ENCODE data around the gene VPS26A. TPM values are rescaled to one million over a fixed set of nuclear protein-coding genes. Genes with fewer than 3 reads are reported as not detected.

Gene VPS26A
- total RNA-seq, 2 donors from 2014 or later = 19.3 to 20.1 TPM

DNA sequence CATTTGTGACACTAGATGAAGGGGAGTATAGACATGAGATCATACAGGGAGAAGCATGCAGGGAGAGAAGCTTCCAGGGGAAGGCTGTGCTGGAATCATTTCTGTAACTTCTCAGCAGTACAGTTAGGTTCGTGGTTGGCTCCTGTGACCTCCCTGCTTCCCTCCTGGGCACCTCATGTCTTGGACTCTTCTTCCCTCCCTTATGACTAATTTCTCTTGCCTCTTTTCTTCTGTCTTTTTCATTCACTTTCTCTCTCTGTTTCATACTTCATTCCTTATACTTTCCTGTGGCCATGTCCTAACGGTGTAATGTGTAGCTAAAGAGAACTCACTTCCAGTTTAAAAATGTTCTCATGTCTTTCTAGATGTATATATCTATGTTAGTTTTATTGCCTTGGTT lies 77.1 kb downstream of the VPS26A start:
- Histone ChIP-seq H3K27ac (no peak overlapping the region), H3K4me3 (no peak overlapping the region), H3K36me3 (peaks cover 71% of the 10 kb centered on the region), H3K27me3 (no peaks in the 10 kb centered on the region), H3K4me1 (no peaks in the 10 kb centered on the region), H3K9me3 (no peaks in the 10 kb centered on the region)
- TF ChIP-seq, protein P1, sequence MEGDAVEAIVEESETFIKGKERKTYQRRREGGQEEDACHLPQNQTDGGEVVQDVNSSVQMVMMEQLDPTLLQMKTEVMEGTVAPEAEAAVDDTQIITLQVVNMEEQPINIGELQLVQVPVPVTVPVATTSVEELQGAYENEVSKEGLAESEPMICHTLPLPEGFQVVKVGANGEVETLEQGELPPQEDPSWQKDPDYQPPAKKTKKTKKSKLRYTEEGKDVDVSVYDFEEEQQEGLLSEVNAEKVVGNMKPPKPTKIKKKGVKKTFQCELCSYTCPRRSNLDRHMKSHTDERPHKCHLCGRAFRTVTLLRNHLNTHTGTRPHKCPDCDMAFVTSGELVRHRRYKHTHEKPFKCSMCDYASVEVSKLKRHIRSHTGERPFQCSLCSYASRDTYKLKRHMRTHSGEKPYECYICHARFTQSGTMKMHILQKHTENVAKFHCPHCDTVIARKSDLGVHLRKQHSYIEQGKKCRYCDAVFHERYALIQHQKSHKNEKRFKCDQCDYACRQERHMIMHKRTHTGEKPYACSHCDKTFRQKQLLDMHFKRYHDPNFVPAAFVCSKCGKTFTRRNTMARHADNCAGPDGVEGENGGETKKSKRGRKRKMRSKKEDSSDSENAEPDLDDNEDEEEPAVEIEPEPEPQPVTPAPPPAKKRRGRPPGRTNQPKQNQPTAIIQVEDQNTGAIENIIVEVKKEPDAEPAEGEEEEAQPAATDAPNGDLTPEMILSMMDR (IDR thresholded peaks at IDR 0.05) = no peak
- DNase-seq (ENCODE audit: low spot score) = no peak

DNA sequence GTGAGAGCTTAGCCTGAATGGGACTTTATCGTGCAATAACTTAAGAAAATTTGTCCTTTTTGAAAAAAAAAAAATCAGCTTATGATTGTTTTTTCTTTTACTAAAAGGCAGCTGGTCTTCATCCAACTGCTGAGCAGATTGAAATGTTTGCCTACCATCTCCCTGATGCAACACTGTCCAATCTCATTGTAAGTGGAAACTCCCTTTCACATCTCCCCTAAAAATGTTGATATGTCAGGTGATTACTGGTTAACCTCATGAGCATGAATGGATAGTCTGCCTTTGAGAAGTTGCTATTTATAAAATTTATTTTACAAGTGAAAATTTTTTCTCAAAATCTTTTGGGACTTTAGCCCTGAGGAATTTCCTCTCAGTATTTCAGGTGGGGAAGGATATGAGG lies 78.4 kb downstream of the VPS26A start:
- no peaks in the 10 kb centered on the region for H3K27me3 ChIP-seq
- no peak for DNase-seq (ENCODE audit: low spot score)
- H3K4me3 ChIP-seq = no peak overlapping the region
- no peak overlapping the region for H3K27ac ChIP-seq
- H3K4me1 ChIP-seq = no peaks in the 10 kb centered on the region
- peaks cover 76% of the 10 kb centered on the region for H3K36me3 ChIP-seq
- H3K9me3 ChIP-seq = no peaks in the 10 kb centered on the region
- TF ChIP-seq, protein P1 (IDR thresholded peaks at IDR 0.05) = no peak

DNA sequence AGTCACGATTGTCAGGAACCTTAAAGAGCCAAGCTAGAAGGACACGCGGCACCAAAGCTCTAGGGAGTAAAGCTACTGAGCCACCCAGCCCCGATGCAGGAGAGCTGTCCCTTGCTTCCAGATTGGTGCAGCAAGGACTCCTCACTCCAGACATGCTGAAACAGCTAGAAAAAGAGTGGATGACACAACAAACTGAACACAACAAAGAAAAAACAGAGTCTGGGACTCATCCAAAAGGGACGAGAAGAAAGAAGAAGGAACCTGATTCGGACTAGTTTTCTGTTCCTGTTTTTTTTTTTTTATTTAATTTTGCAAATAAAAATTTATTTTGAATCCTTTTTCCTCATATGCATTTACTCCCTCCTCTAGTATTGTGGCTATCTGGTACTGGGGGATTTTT lies 84.8 kb downstream of the VPS26A start:
- Histone ChIP-seq H3K4me1 (no peaks in the 10 kb centered on the region), H3K27me3 (no peaks in the 10 kb centered on the region), H3K36me3 (peaks cover 44% of the 10 kb centered on the region), H3K27ac (no peak overlapping the region), H3K9me3 (no peaks in the 10 kb centered on the region), H3K4me3 (no peak overlapping the region)
- DNase-seq (ENCODE audit: low spot score) = no peak
- TF ChIP-seq, protein P1 (IDR thresholded peaks at IDR 0.05) = no peak

DNA sequence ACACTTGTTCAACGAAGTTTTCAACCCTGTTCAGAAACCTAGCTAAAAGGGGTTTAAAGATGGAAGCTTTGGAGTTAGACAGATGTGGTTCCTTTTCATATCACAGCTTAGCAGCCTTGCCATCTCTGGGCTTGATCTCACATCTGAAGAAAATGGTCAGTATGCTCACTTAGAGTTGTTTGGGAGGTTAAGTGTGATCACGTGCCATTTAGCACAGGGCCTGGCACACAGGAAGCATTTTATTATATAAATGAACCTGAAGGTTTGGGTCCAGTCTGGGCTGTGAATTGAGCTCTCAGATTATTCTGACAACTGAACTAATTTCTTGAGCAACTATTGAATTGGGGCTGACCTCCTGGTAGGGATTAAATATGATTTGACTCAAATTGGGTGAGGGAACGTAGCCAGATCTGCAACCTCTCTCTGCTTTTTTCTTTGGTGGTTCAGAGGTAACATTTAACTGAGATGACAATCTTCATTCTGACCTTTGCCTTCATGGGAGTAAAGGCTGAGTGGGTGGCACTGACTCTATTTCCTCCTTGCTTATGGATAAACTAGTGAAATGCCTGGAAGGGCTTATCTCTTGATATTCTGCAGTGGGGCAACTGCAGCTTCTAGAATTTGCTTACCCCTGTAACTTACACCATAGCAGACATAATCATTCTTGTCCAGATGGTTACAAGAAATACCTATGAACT lies 86.0 kb downstream of the VPS26A start:
- TF ChIP-seq, protein P1 (IDR thresholded peaks at IDR 0.05) = no peak
- Histone ChIP-seq H3K36me3 (peaks cover 32% of the 10 kb centered on the region), H3K4me3 (no peak overlapping the region), H3K9me3 (no peaks in the 10 kb centered on the region), H3K4me1 (no peaks in the 10 kb centered on the region), H3K27me3 (no peaks in the 10 kb centered on the region), H3K27ac (no peak overlapping the region)
- DNase-seq (ENCODE audit: low spot score) = no peak

DNA sequence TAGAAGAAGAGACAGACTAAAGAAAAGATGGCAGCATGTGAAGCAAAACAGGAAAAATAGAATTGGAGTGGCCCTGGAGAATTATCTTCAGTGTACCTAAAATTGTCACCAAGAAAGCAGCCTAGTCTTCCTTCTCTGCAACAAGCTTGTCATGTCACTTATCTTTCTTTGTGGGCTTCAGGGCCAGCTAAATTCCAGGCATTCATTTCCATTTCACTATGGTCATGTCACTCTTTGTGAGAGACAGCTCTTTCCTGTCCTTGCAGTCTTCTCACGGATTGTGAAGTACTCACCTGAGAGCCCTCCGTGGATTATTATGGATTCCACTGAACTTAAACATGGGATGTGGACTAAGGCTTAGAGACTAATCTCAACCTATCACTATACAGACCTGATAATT lies 87.1 kb downstream of the VPS26A start:
- no peak for DNase-seq (ENCODE audit: low spot score)
- Histone ChIP-seq H3K27ac (no peak overlapping the region), H3K27me3 (no peaks in the 10 kb centered on the region), H3K36me3 (peaks cover 25% of the 10 kb centered on the region), H3K4me1 (no peaks in the 10 kb centered on the region), H3K9me3 (no peaks in the 10 kb centered on the region), H3K4me3 (no peak overlapping the region)
- TF ChIP-seq, protein P1 (IDR thresholded peaks at IDR 0.05) = no peak

DNA sequence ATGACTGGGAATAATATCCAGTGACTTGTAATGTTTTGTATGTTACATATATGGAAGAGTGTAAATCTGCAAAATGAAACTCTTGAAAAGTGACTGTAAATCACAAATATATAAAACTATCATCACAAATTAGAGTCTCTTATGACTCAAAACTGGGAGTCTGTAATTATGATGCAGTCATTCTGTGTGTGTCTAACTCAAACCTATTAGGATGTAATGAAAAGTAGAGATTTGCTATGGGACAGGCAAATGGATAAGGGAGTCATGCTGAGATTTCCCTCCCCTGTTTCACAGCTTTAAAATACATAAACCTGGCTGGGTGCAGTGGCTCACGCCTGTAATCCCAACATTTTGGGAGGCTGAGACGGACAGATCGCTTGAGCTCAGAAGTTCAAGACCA lies 87.5 kb downstream of the VPS26A start:
- H3K9me3 ChIP-seq = no peaks in the 10 kb centered on the region
- H3K27me3 ChIP-seq = no peaks in the 10 kb centered on the region
- H3K4me3 ChIP-seq = no peak overlapping the region
- no peaks in the 10 kb centered on the region for H3K4me1 ChIP-seq
- H3K27ac ChIP-seq = no peak overlapping the region
- no peak for DNase-seq (ENCODE audit: low spot score)
- peaks cover 20% of the 10 kb centered on the region for H3K36me3 ChIP-seq
- TF ChIP-seq, protein P1 (IDR thresholded peaks at IDR 0.05) = no peak

Data from right atrium auricular region (tissue), 2 donors.